Endothelial cell of umbilical vein (primary cell): ENCODE data around the gene CENPP. TPM values are rescaled to one million over a fixed set of nuclear protein-coding genes. Genes with fewer than 3 reads are reported as not detected.

Experiments used
- BruUV-seq: library from RNA; stranded (reverse); fragments of 400-500 nt; replicated peaks from 2 replicates; lab custom pipeline; 2021; lab: Mats Ljungman, UMichigan
- CTCF ChIA-PET: fragments of 300-600, 350-600 bp; sonication (Branson Sonifier 250); formaldehyde crosslinking; loops from one replicate; lab custom pipeline; 2021; ENCODE audit warnings: antibody characterized with exemption, inconsistent platforms; lab: Charles Lee
- POLR2A ChIA-PET: fragments of 300-600, 350-600 bp; sonication (Branson Sonifier 250); formaldehyde crosslinking; loops from one replicate; lab custom pipeline; 2021; ENCODE audit warnings: antibody characterized with exemption, inconsistent platforms; lab: Charles Lee
- DNase-seq: peaks from one replicate; pipeline ENCODE4 v3.0.0-alpha.2; 2011; ENCODE audit warnings: low read depth, low spot score
- FAIRE-seq: peaks from 2 replicates; lab custom pipeline; 2011; peaks lifted over from hg19 to GRCh38; lab: Jason Lieb, UNC
- H2AFZ ChIP-seq: 2 replicates; pipeline ENCODE4 v1.6.0; 2012; ENCODE audit warnings: low read depth, low read length, control low read depth, inconsistent platforms
- H3K27ac ChIP-seq: 2 replicates; pipeline ENCODE4 v1.5.1; 2011; ENCODE audit warnings: low read depth, mild to moderate bottlenecking, control low read depth, low read length, moderate library complexity; ENCODE audit not compliant: insufficient read depth
- H3K27me3 ChIP-seq, 2 experiments: 2 replicates each; pipeline versions ENCODE4 v1.6.0 to v1.6.1; 2011; ENCODE audit warnings: low read length in 2 of 2, mixed read lengths in 1 of 2; ENCODE audit not compliant: control insufficient read depth in 2 of 2, insufficient read depth in 2 of 2
- H3K36me3 ChIP-seq, 2 experiments: 2 replicates in 1 of 2; 3 replicates in 1 of 2; pipeline ENCODE4 v1.5.1; 2011; ENCODE audit warnings: low read length in 2 of 2, mild to moderate bottlenecking in 1 of 2, moderate library complexity in 1 of 2; ENCODE audit not compliant: control insufficient read depth in 2 of 2, insufficient read depth in 2 of 2; ENCODE audit errors: extremely low read depth in 1 of 2
- H3K4me1 ChIP-seq: 3 replicates; pipeline ENCODE4 v1.5.1; 2011; ENCODE audit warnings: mild to moderate bottlenecking, low read length; ENCODE audit not compliant: control insufficient read depth, insufficient read depth; ENCODE audit errors: extremely low read depth
- H3K4me2 ChIP-seq: 2 replicates; pipeline ENCODE4 v1.6.1; 2011; ENCODE audit warnings: low read length, control low read depth, mixed read lengths; ENCODE audit not compliant: insufficient read depth
- H3K4me3 ChIP-seq, 3 experiments: fragments of 200-600 bp in 1 of 3; sonication (generic), shearing (Covaris generic) in 1 of 3; replicated peaks in 1 of 3; 2 replicates each; pipeline ENCODE4 v1.5.1; 2011 to 2016; ENCODE audit warnings: control low read depth in 3 of 3, low read length in 3 of 3, mild to moderate bottlenecking in 2 of 3, inconsistent platforms in 1 of 3, low read depth in 1 of 3, moderate library complexity in 1 of 3; ENCODE audit not compliant: insufficient read depth in 1 of 3
- H3K79me2 ChIP-seq: 2 replicates; pipeline ENCODE4 v1.6.0; 2012; ENCODE audit warnings: low read length, inconsistent platforms; ENCODE audit not compliant: control insufficient read depth, insufficient read depth
- H3K9ac ChIP-seq: replicated peaks from 2 replicates; pipeline ENCODE3; 2011; ENCODE audit warnings: low read length, control low read depth; ENCODE audit not compliant: insufficient read depth; ENCODE audit errors: extremely low read depth
- H3K9me1 ChIP-seq: replicated peaks from 3 replicates; pipeline ENCODE4 v1.6.0; 2011; ENCODE audit warnings: mild to moderate bottlenecking, low read length; ENCODE audit not compliant: control insufficient read depth, insufficient read depth; ENCODE audit errors: extremely low read depth
- H3K9me3 ChIP-seq: replicated peaks from 2 replicates; pipeline ENCODE4 v1.5.1; 2012; ENCODE audit warnings: low read length, inconsistent platforms; ENCODE audit not compliant: control insufficient read depth, insufficient read depth
- H4K20me1 ChIP-seq: replicated peaks from 2 replicates; pipeline ENCODE3; 2011; ENCODE audit warnings: mild to moderate bottlenecking, low read length; ENCODE audit not compliant: control insufficient read depth, insufficient read depth; ENCODE audit errors: extremely low read depth
- EZH2 ChIP-seq: IDR thresholded peaks from 2 replicates; pipeline ENCODE4 v1.6.1; 2012; ENCODE audit warnings: borderline replicate concordance, low read depth, mild to moderate bottlenecking, moderate library complexity, low read length, inconsistent platforms; ENCODE audit not compliant: severe bottlenecking
- FOS ChIP-seq: IDR thresholded peaks from 2 replicates; pipeline ENCODE4 v1.6.1; 2011; ENCODE audit warnings: mild to moderate bottlenecking, low read length, moderate library complexity, borderline replicate concordance; ENCODE audit not compliant: insufficient read depth
- GATA2 ChIP-seq: IDR thresholded peaks from 2 replicates; pipeline ENCODE4 v1.7.0; 2011; ENCODE audit warnings: low read depth, mild to moderate bottlenecking, moderate library complexity, mixed read lengths, low read length; ENCODE audit not compliant: insufficient read length, insufficient read depth
- MYC ChIP-seq: IDR thresholded peaks from one replicate; pipeline ENCODE4 v1.6.1; 2011; ENCODE audit warnings: mild to moderate bottlenecking, low read depth, low read length
- POLR2A ChIP-seq: IDR thresholded peaks from 2 replicates; pipeline ENCODE4 v1.6.1; 2012; ENCODE audit warnings: low read depth, mild to moderate bottlenecking, control low read depth, low read length
- POLR2AphosphoS5 ChIP-seq: IDR thresholded peaks from 2 replicates; pipeline ENCODE4 v1.6.1; 2012; ENCODE audit warnings: low read depth, mild to moderate bottlenecking, control low read depth, low read length, moderate library complexity; ENCODE audit not compliant: insufficient read depth
- dilution Hi-C: fragments of 300-500 bp; cut with MboI; formaldehyde crosslinking; loops from one replicate; pipeline ENCODE4 v1.15.0; 2019; ENCODE audit warnings: low sequenced_read_pairs; ENCODE audit not compliant: extremely low pct_ligation_motif_present
- intact Hi-C: fragments of 100-400 bp; cut with micrococcal nuclease; formaldehyde crosslinking; loops from one replicate; pipeline ENCODE4 v1.10.0; 2022
- polyA plus RNA-seq, 4 experiments: library from polyadenylated mRNA; depleted of rRNA in 3 of 4; stranded (reverse) in 3 of 4; unstranded in 1 of 4; fragments of >200 nt; gene quantifications; 2 replicates each; pipeline versions ENCODE4 v1.2.1 to v1.2.3, GENCODE V29; 2011 to 2012; ENCODE audit warnings: missing spikeins in 1 of 4
- total RNA-seq: library from RNA; stranded (reverse); gene quantifications from 2 replicates; pipeline ENCODE4 v1.2.3, GENCODE V29; 2021
- TF ChIP-seq, protein P1 (sequence below), 2 donors: IDR thresholded peaks; 1 replicate in 1 of 2; 2 replicates in 1 of 2; pipeline ENCODE4 v1.5.1; 2011; ENCODE audit warnings: low read length in 2 of 2, mild to moderate bottlenecking in 2 of 2, moderate library complexity in 2 of 2, control low read depth in 1 of 2, inconsistent platforms in 1 of 2, low read depth in 1 of 2; ENCODE audit not compliant: insufficient read depth in 1 of 2; ENCODE audit errors: extremely low read depth in 1 of 2
- TF ChIP-seq, protein P2 (sequence below): IDR thresholded peaks from 2 replicates; pipeline ENCODE4 v1.6.1; 2011; ENCODE audit not compliant: insufficient read depth, insufficient read length

CENPP gene
- total and polyA plus RNA-seq, 2 donors (not counting 3 experiments of a cell fraction or from before 2014, with no cell fraction given): 1.2 to 12.0 TPM

DNA sequence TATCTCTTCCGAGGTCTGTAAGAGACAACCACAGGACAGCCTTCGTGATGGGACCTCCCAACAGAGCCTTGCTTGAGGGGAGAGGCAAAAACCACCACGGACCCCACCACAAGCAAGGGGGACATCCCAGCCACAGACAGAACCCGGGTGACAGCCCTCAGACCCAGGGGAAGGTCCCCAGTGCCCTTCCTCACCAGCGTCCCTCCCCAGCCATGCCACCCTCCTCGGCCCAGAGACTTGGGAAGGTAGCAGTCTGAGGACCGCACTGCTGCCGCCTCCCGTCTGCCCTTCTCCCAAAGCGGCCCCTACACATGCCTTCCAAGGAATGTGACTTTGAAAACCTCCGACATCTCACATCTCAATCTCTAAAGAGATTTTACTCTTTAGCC lies 330.8 kb downstream of the CENPP start:
- dilution Hi-C loops (no loop called here), intact Hi-C loops (no loop called here)
- CTCF ChIA-PET: no interaction called here
- H3K27me3 ChIP-seq: no peaks in the 10 kb centered on the region
- no peak overlapping the region for H3K9ac ChIP-seq
- H3K36me3 ChIP-seq: peaks cover 11 to 16% of the 10 kb centered on the region in 2 experiments
- POLR2A ChIA-PET: no interaction called here
- H3K9me1 ChIP-seq: no peaks in the 10 kb centered on the region
- no peaks in the 10 kb centered on the region for H3K9me3 ChIP-seq
- no peak overlapping the region for H3K4me3 ChIP-seq
- no peak for TF ChIP-seq MYC
- no peak for TF ChIP-seq EZH2
- TF ChIP-seq, protein P1, sequence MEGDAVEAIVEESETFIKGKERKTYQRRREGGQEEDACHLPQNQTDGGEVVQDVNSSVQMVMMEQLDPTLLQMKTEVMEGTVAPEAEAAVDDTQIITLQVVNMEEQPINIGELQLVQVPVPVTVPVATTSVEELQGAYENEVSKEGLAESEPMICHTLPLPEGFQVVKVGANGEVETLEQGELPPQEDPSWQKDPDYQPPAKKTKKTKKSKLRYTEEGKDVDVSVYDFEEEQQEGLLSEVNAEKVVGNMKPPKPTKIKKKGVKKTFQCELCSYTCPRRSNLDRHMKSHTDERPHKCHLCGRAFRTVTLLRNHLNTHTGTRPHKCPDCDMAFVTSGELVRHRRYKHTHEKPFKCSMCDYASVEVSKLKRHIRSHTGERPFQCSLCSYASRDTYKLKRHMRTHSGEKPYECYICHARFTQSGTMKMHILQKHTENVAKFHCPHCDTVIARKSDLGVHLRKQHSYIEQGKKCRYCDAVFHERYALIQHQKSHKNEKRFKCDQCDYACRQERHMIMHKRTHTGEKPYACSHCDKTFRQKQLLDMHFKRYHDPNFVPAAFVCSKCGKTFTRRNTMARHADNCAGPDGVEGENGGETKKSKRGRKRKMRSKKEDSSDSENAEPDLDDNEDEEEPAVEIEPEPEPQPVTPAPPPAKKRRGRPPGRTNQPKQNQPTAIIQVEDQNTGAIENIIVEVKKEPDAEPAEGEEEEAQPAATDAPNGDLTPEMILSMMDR (IDR thresholded peaks at IDR 0.05; ENCODE audit: extremely low read depth in 1 of 2, insufficient read depth in 1 of 2, low read depth in 1 of 2, low read length in 2 of 2): no peak
- TF ChIP-seq, protein P2, sequence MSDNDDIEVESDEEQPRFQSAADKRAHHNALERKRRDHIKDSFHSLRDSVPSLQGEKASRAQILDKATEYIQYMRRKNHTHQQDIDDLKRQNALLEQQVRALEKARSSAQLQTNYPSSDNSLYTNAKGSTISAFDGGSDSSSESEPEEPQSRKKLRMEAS: no peak
- no peak for TF ChIP-seq GATA2
- TF ChIP-seq POLR2A: no peak
- TF ChIP-seq POLR2AphosphoS5: no peak
- no peak for TF ChIP-seq FOS
- peaks cover 8% of the 10 kb centered on the region for H3K4me1 ChIP-seq
- BruUV-seq: no TSS peak
- DNase-seq: no peak
- H3K4me2 ChIP-seq: no peak overlapping the region
- no peak overlapping the region for H2AFZ ChIP-seq
- no peak overlapping the region for H3K27ac ChIP-seq
- H4K20me1 ChIP-seq: no peaks in the 10 kb centered on the region
- no peak for FAIRE-seq
- peaks cover 64% of the 10 kb centered on the region for H3K79me2 ChIP-seq
